ENCODE data around the gene SMARCA2. TPM values are rescaled to one million over a fixed set of nuclear protein-coding genes. Genes with fewer than 3 reads are reported as not detected.

SMARCA2 gene
- total RNA-seq, 1 donor = 84.0 TPM

DNA sequence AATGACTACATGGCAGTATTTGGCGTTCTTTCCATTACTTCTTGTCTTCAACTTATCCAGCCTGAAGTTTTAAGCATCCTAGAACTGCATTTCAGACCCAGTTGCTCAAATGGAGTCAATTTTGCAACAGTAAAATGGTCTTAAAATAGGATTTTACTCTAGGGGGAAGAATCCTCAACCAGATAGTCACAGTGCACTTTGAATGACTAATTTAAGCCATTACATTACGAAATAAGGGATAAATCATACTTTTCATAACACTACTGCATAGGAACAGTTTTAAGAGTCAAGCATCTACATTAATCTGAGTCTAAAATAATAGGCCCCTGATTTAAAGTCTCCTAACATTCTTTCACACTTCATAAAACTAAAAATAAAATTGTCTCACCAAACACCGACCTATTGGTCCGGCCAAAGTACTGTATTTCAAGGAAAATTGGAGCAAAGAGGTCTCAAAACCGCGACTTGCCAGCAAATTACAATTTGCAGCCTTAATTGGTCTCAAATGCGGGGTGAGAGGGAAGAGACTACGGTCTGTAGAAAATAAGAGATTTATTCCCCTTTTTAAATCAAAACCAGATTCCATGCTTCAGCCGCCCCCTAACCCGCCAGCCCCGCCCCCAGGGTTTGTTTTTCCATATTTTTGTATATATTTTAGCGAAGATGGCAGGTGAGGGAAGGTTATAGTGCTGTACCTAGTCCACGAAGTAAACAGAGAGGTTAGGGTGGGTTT, 1.2 kb upstream of the SMARCA2 start:
- TF ChIP-seq, protein P1, sequence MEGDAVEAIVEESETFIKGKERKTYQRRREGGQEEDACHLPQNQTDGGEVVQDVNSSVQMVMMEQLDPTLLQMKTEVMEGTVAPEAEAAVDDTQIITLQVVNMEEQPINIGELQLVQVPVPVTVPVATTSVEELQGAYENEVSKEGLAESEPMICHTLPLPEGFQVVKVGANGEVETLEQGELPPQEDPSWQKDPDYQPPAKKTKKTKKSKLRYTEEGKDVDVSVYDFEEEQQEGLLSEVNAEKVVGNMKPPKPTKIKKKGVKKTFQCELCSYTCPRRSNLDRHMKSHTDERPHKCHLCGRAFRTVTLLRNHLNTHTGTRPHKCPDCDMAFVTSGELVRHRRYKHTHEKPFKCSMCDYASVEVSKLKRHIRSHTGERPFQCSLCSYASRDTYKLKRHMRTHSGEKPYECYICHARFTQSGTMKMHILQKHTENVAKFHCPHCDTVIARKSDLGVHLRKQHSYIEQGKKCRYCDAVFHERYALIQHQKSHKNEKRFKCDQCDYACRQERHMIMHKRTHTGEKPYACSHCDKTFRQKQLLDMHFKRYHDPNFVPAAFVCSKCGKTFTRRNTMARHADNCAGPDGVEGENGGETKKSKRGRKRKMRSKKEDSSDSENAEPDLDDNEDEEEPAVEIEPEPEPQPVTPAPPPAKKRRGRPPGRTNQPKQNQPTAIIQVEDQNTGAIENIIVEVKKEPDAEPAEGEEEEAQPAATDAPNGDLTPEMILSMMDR (IDR thresholded peaks at IDR 0.05; ENCODE audit: insufficient read depth, low read length) = no peak
- peak; percentile 60 for DNase-seq (ENCODE audit: low read depth)
- peak overlapping the region; percentile 88 for H3K4me3 ChIP-seq (ENCODE audit: low read depth, low read length)

DNA sequence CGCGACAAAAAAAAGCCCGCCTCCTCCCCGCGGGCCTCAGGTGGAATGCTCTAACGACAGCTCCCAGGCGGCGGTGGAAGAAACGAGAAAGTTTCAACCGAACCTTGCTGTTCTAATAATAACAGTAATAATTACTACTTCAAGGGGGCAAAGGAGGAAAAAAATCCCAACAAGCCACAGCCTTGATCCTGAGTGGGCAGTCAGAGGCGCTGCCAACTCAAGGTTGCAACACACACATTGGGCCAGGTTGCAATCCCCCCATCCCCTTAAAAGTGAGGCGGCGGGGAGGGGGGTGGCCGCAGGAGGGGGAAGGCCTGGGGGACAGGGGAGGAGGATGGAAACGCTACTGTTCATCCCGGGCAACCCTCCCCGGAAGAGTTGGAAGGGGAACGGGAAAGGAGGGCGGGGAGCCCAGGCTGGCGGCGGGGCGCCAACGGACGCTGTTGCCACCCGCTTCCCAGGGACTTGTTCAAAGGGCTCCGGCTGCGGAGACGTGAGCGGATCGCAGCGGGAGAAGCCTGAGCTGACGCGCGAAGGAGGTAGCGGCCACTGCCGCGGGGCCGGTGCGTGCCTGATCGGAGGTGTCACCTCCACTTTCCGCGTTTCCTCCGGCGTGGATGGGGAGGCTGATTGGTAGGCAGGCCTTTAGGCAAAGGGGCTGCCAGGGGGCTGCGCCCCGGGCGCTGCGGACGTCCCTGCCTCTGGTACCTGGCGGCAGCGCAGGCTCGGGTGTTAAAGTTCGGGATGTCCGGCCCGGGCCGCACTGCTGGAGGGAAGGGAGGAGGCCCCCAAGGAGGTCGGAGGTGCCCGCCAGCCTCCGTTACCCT, 647 bp downstream of the SMARCA2 start:
- H3K4me3 ChIP-seq (ENCODE audit: low read depth, low read length) = peak overlapping the region; percentile 87
- TF ChIP-seq, protein P1 (IDR thresholded peaks at IDR 0.05; ENCODE audit: insufficient read depth, low read length) = no peak
- DNase-seq (ENCODE audit: low read depth) = peak; percentile 33

DNA sequence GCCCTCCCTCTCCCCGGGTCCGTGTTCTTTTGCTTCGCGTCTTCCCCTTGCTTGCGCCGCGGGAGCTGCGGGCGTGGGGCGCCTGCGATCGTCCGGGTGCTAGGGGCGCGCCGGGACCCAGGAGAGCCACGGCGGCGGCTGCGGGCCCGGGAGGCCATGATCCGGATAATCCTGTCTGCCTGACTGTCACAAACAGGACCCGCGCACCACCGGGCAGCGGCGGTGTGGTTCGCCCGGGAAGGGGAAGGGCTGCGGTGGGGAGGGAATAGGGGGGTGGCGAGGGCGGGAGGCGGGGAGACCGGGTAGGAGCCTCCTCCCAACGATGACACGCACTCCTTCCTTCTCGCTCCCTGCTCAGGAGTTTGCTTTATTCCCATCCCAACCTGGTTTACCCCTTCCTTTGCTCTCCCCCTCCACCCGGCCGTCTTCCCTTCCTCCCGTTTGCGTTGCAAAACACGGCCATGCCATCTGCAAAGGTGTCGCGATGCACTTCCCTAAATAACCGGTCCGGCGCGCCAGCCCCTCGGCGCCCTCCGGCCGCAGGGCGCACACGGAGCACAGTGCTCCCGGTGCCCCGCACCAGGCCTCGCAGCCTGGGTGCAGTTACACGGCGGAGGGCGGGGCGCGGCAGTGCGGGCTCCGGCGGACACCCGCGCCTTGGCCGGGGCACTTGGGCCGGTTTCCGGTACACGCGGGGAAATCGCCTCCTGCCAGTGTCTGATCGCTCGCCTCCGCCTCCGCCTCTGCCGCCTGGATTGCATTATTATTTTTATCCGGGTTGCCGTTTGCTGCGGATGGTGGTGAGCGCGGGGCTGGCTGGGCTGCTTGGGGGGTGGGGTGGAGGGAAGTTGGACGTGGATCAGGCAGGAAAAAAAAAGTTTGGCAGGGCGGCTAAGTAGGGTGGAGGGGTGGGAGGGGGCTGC, 1.5 kb downstream of the SMARCA2 start:
- peak overlapping the region; percentile 87 for H3K4me3 ChIP-seq (ENCODE audit: low read depth, low read length)
- TF ChIP-seq, protein P1 (IDR thresholded peaks at IDR 0.05; ENCODE audit: insufficient read depth, low read length) = no peak
- DNase-seq (ENCODE audit: low read depth) = peak; percentile 74

DNA sequence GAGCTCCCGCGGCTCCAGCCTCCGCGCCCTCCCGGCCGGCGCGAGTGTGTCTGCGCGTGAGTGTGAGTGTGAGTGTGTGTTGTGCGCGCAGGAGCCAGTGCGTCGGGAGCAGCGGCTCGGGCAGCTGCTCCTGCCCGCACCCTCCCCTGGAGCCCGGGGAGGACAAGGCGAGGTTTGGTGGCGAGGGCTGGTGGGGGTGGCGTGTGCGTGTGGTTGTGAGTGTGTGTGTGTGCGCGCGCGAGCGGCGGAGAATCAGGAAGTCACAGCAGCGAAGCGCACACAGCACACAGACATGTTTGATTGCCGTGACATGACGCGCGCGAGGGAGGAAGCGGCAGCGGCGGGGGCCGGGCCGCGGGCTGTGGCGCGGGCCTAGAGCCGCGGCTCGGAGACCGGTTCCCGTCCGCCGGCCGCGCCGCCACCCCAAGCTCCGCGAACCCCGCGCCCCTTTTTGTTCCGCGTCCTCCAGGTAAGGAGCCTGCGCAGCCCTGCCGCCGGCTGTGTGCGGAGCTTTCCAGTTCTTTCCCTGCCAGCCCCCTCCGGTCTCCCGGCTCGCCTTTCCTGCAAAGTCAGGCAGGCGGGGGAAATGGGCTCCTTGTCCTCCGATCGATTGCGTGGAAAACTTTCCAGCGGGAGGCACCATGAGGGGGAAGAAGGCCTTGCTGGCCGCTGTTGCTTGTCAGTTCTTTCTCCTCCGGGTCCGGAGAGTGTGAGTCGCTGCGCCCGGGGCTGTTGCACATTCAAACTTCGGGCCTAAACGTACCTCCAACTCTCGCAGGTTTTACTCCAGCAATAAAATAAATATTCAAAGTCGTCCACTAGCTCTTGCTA, 2.4 kb downstream of the SMARCA2 start:
- peak overlapping the region; percentile 87 for H3K4me3 ChIP-seq (ENCODE audit: low read depth, low read length)
- DNase-seq (ENCODE audit: low read depth) = peak; percentile 79

GRCh38 chr9:2018162-2018643, 3.1 kb downstream of the SMARCA2 start:
- H3K4me3 ChIP-seq (ENCODE audit: low read depth, low read length) = peak overlapping the region; percentile 87
- TF ChIP-seq, protein P1 (IDR thresholded peaks at IDR 0.05; ENCODE audit: insufficient read depth, low read length) = no peak
- DNase-seq (ENCODE audit: low read depth) = no peak

More for the DNA sequence above, 2.4 kb downstream of the SMARCA2 start:
- TF ChIP-seq, protein P1 (IDR thresholded peaks at IDR 0.05; ENCODE audit: insufficient read depth, low read length) = no peak
